T-helper 1 cell treated with Interleukin-12 subunit alpha and Interleukin-12 subunit beta and Interleukin-4 antibody, amounts not matched to agents 30 ng/mL and 1 ng/mL, for 36 hours (primary cell): ENCODE measurements around the gene USP22. TPM values are rescaled to one million over a fixed set of nuclear protein-coding genes. Genes with fewer than 3 reads are reported as not detected.
"Not testable (repeated sequence)": the region's sequence is repeated elsewhere in the genome, so short reads cannot be mapped to it uniquely, and the experiment has no call there.

Experiments
- intact Hi-C: fragments of 100-400 bp; cut with micrococcal nuclease; formaldehyde crosslinking; loops from one replicate; pipeline ENCODE4 v1.15.1; 2024
- total RNA-seq: library from RNA; stranded (reverse); gene quantifications from 2 replicates; pipeline ENCODE4 v1.2.3, GENCODE V29; 2022

USP22 gene
- total RNA-seq, result 128 and 139 TPM in 2 replicates

GRCh38 chr17:21042458-21043295, at the start of gene USP22:
Gene USP22, minus strand, starts transcription at chr17:21043011. Its CDS starts 176 bp downstream, at chr17:21042835.
- intact Hi-C loops, result loop anchor here (1.0 to 2.0 kb wide), 10 partner anchors 8 to 509 kb away; partner anchors contain the start of genes DHRS7B, MAP2K3, NATD1 and TMEM11

- intact Hi-C loops, result no loop called here
These were observed 48.2 kb upstream of the USP22 start for GRCh38 chr17:21090902-21091618.

GRCh38 chr17:21089933-21090901, 47.4 kb upstream of the USP22 start:
- intact Hi-C loops, result no loop called here

- intact Hi-C loops, result no loop called here
These were observed 46.3 kb upstream of the USP22 start for GRCh38 chr17:21089145-21089544.

GRCh38 chr17:21085707-21086106, 42.9 kb upstream of the USP22 start:
- intact Hi-C loops, result no loop called here

GRCh38 chr17:21085280-21085679, 42.5 kb upstream of the USP22 start:
- intact Hi-C loops, result not testable (repeated sequence)

GRCh38 chr17:21082001-21082436, 39.2 kb upstream of the USP22 start:
- intact Hi-C loops, result no loop called here

GRCh38 chr17:21079196-21079595, 36.4 kb upstream of the USP22 start:
- intact Hi-C loops, result no loop called here

GRCh38 chr17:21078016-21078780, 35.4 kb upstream of the USP22 start:
- intact Hi-C loops, result no loop called here

- intact Hi-C loops, result no loop called here
These were observed 34.5 kb upstream of the USP22 start for GRCh38 chr17:21077281-21077680.

GRCh38 chr17:21076242-21076641, 33.4 kb upstream of the USP22 start:
- intact Hi-C loops, result no loop called here

GRCh38 chr17:21075739-21076085, 32.9 kb upstream of the USP22 start:
- intact Hi-C loops, result no loop called here

- intact Hi-C loops, result no loop called here
These were observed 30.0 kb upstream of the USP22 start for GRCh38 chr17:21072745-21073197.

- intact Hi-C loops, result no loop called here
These were observed 23.6 kb upstream of the USP22 start for GRCh38 chr17:21066394-21066793.

- intact Hi-C loops, result no loop called here
These were observed 19.2 kb upstream of the USP22 start for GRCh38 chr17:21061971-21062526.

GRCh38 chr17:21061158-21061835, 18.5 kb upstream of the USP22 start:
- intact Hi-C loops, result no loop called here

- intact Hi-C loops, result no loop called here
These were observed 16.9 kb upstream of the USP22 start for GRCh38 chr17:21059761-21060160.

- intact Hi-C loops, result no loop called here
These were observed 15.5 kb upstream of the USP22 start for GRCh38 chr17:21058098-21058893.

- intact Hi-C loops, result not testable (repeated sequence)
These were observed 10.2 kb upstream of the USP22 start for GRCh38 chr17:21053056-21053455.
